H9 (cell line): ENCODE results near the gene FBXO28. TPM values are rescaled to one million over a fixed set of nuclear protein-coding genes. Genes with fewer than 3 reads are reported as not detected.

ENCODE experiments used
- DNase-seq: peaks from one replicate; pipeline ENCODE4 v3.0.0-alpha.2; 2017
- H2AFZ ChIP-seq: one replicate; pipeline ENCODE4 v1.6.1; 2013; ENCODE audit warnings: mild to moderate bottlenecking, low read length, control low read depth, moderate library complexity
- H2AK5ac ChIP-seq: 2 replicates; pipeline ENCODE4 v1.6.1; 2013; ENCODE audit warnings: low read length, control low read depth, mixed read lengths; ENCODE audit not compliant: insufficient read length
- H2BK120ac ChIP-seq: one replicate; pipeline ENCODE4 v1.6.1; 2013; ENCODE audit warnings: low read depth, mild to moderate bottlenecking, low read length, control low read depth, inconsistent platforms; ENCODE audit not compliant: poor library complexity, severe bottlenecking
- H2BK12ac ChIP-seq: 2 replicates; pipeline ENCODE4 v1.6.1; 2013; ENCODE audit warnings: low read length, control low read depth, mixed read lengths, low read depth; ENCODE audit not compliant: insufficient read length
- H2BK15ac ChIP-seq: 2 replicates; pipeline ENCODE4 v1.6.1; 2013; ENCODE audit warnings: low read depth, low read length, control low read depth
- H2BK20ac ChIP-seq: one replicate; pipeline ENCODE4 v1.6.1; 2013; ENCODE audit warnings: low read depth, mild to moderate bottlenecking, low read length, control low read depth, inconsistent platforms; ENCODE audit not compliant: poor library complexity, severe bottlenecking
- H2BK5ac ChIP-seq: 2 replicates; pipeline ENCODE4 v1.6.1; 2013; ENCODE audit warnings: low read length, control low read depth, mixed read lengths; ENCODE audit not compliant: insufficient read length
- H3K14ac ChIP-seq: 2 replicates; pipeline ENCODE4 v1.6.1; 2013; ENCODE audit warnings: low read length, control low read depth; ENCODE audit not compliant: insufficient read depth
- H3K18ac ChIP-seq: 2 replicates; pipeline ENCODE4 v1.6.1; 2013; ENCODE audit warnings: low read depth, mild to moderate bottlenecking, mixed read lengths, low read length, control low read depth; ENCODE audit not compliant: insufficient read length
- H3K23ac ChIP-seq: 2 replicates; pipeline ENCODE4 v1.6.1; 2013; ENCODE audit warnings: low read length, control low read depth, mixed read lengths, low read depth; ENCODE audit not compliant: insufficient read length
- H3K23me2 ChIP-seq: 2 replicates; pipeline ENCODE4 v1.6.1; 2013; ENCODE audit warnings: low read depth, mild to moderate bottlenecking, mixed read lengths, low read length, control low read depth; ENCODE audit not compliant: insufficient read length, poor library complexity, severe bottlenecking
- H3K27ac ChIP-seq: 2 replicates; pipeline ENCODE4 v1.5.1; 2013; ENCODE audit warnings: low read length, control low read depth, mixed read lengths, low read depth; ENCODE audit not compliant: insufficient read length
- H3K27me3 ChIP-seq: 2 replicates; pipeline ENCODE4 v1.6.1; 2013; ENCODE audit warnings: low read length, control low read depth, inconsistent platforms; ENCODE audit not compliant: insufficient read depth
- H3K4ac ChIP-seq: 2 replicates; pipeline ENCODE4 v1.6.1; 2013; ENCODE audit warnings: low read depth, mild to moderate bottlenecking, control low read depth, inconsistent platforms, low read length, moderate library complexity
- H3K4me1 ChIP-seq: 2 replicates; pipeline ENCODE4 v1.6.1; 2013; ENCODE audit warnings: low read length, control low read depth, inconsistent platforms; ENCODE audit not compliant: insufficient read depth
- H3K4me2 ChIP-seq: 2 replicates; pipeline ENCODE4 v1.6.1; 2013; ENCODE audit warnings: low read length, control low read depth, mixed read lengths; ENCODE audit not compliant: insufficient read length, insufficient read depth
- H3K56ac ChIP-seq: 2 replicates; pipeline ENCODE4 v1.6.1; 2013; ENCODE audit warnings: low read depth, mild to moderate bottlenecking, mixed read lengths, low read length, control low read depth; ENCODE audit not compliant: insufficient read length
- H3K79me1 ChIP-seq: 2 replicates; pipeline ENCODE4 v1.6.1; 2013; ENCODE audit warnings: low read depth, mild to moderate bottlenecking, moderate library complexity, low read length, control low read depth, inconsistent platforms; ENCODE audit not compliant: insufficient read depth, poor library complexity, severe bottlenecking
- H3K79me2 ChIP-seq: 2 replicates; pipeline ENCODE4 v1.6.1; 2013; ENCODE audit warnings: low read length, control low read depth, inconsistent platforms; ENCODE audit not compliant: insufficient read depth
- H3K9ac ChIP-seq: 2 replicates; pipeline ENCODE4 v1.6.1; 2013; ENCODE audit warnings: low read length, control low read depth, mixed read lengths; ENCODE audit not compliant: insufficient read length; ENCODE audit errors: extremely low read depth
- H3K9me3 ChIP-seq: one replicate; pipeline ENCODE4 v1.6.1; 2013; ENCODE audit warnings: low read depth, low read length, inconsistent platforms; ENCODE audit not compliant: control insufficient read depth
- H3T11ph ChIP-seq: one replicate; pipeline ENCODE4 v1.6.1; 2013; ENCODE audit warnings: mild to moderate bottlenecking, low read length, control low read depth, inconsistent platforms
- H4K20me1 ChIP-seq: one replicate; pipeline ENCODE4 v1.6.1; 2013; ENCODE audit not compliant: control insufficient read depth, insufficient read length, insufficient read depth
- H4K5ac ChIP-seq: 2 replicates; pipeline ENCODE4 v1.6.1; 2013; ENCODE audit warnings: low read depth, mild to moderate bottlenecking, mixed read lengths, low read length, control low read depth; ENCODE audit not compliant: insufficient read length
- H4K8ac ChIP-seq: replicated peaks from 2 replicates; pipeline ENCODE4 v1.6.1; 2013; ENCODE audit warnings: low read length, control low read depth, mixed read lengths, low read depth; ENCODE audit not compliant: insufficient read length
- H4K91ac ChIP-seq: 2 replicates; pipeline ENCODE4 v1.6.1; 2013; ENCODE audit warnings: low read depth, mild to moderate bottlenecking, moderate library complexity, mixed read lengths, low read length, control low read depth; ENCODE audit not compliant: insufficient read length
- H3K27ac Mint-ChIP-seq, 3 experiments: 2 replicates in 2 of 3; 3 replicates in 1 of 3; pipeline ENCODE4 v1.8.0; 2020 to 2021; ENCODE audit warnings: mixed read lengths in 3 of 3, mild to moderate bottlenecking in 1 of 3, moderate library complexity in 1 of 3
- H3K27me3 Mint-ChIP-seq: 2 replicates; pipeline ENCODE4 v1.8.0; 2021; ENCODE audit warnings: low read depth, mild to moderate bottlenecking, moderate library complexity, mixed read lengths
- H3K36me3 Mint-ChIP-seq, 3 experiments: 2 replicates in 2 of 3; 3 replicates in 1 of 3; pipeline ENCODE4 v1.8.0; 2020 to 2021; ENCODE audit warnings: low read depth in 3 of 3, mixed read lengths in 3 of 3; ENCODE audit not compliant: insufficient read depth in 1 of 3
- H3K4me1 Mint-ChIP-seq, 2 experiments: 2 replicates each; pipeline ENCODE4 v1.8.0; 2020; ENCODE audit warnings: mixed read lengths in 2 of 2
- H3K4me3 Mint-ChIP-seq, 2 experiments: 2 replicates in 1 of 2; 3 replicates in 1 of 2; pipeline ENCODE4 v1.8.0; 2020 to 2021; ENCODE audit warnings: mild to moderate bottlenecking in 2 of 2, mixed read lengths in 2 of 2, moderate library complexity in 1 of 2
- H3K9me3 Mint-ChIP-seq, 2 experiments: 2 replicates in 1 of 2; 3 replicates in 1 of 2; pipeline ENCODE4 v1.8.0; 2020; ENCODE audit warnings: mild to moderate bottlenecking in 2 of 2, mixed read lengths in 2 of 2, moderate library complexity in 1 of 2
- CTCF ChIP-seq: fragments of 200-600 bp; sonication (generic); conservative IDR thresholded peaks from 3 replicates; pipeline ENCODE4 v1.8.0; 2021; ENCODE audit warnings: antibody characterized with exemption, mild to moderate bottlenecking
- WGBS: extraction: QIAGEN DNeasy Blood & Tissue Kit; methylation state at CpG from one replicate; pipeline ENCODE4 v1.1.7; 2013; ENCODE audit warnings: missing lambda C conversion rate, low lambda C conversion rate, mixed read lengths; ENCODE audit not compliant: insufficient read length; ENCODE audit errors: extremely low coverage; 5-methylcytosine and 5-hydroxymethylcytosine counted together
- total RNA-seq: library from RNA; stranded (reverse); gene quantifications from 2 replicates; pipeline ENCODE4 v1.2.1, GENCODE V29; 2021

The FBXO28 gene
- total RNA-seq, 1 experiment from 2014 or later: 55.0 TPM

- Mint-ChIP-seq H3K4me1 (peaks cover 11 to 25% of the 10 kb centered on the region in 2 experiments), H3K4me3 (no peak overlapping the region; a peak in 1 of 5 replicates), H3K27ac (peak overlapping the region in 1 of 3 experiments; percentile 83; a peak in 2 of 7 replicates), H3K9me3 (no peaks in the 10 kb centered on the region), H3K27me3 (no peaks in the 10 kb centered on the region), H3K36me3 (peaks cover 9 to 16% (median 16%) of the 10 kb centered on the region in 3 experiments; a peak in 5 of 7 replicates)
- no peak overlapping the region for H2BK20ac ChIP-seq
- no peak overlapping the region for H4K8ac ChIP-seq
- H4K5ac ChIP-seq: no peak overlapping the region
- no peaks in the 10 kb centered on the region for H3K9me3 ChIP-seq
- no peak for TF ChIP-seq CTCF
- H2AK5ac ChIP-seq: no peak overlapping the region
- H3K4me2 ChIP-seq: no peak overlapping the region
- H3K56ac ChIP-seq: no peak overlapping the region
- H4K20me1 ChIP-seq: no peaks in the 10 kb centered on the region
- H3K23ac ChIP-seq: no peak overlapping the region
- no peak overlapping the region for H3K14ac ChIP-seq
- no peak overlapping the region for H2BK120ac ChIP-seq
- H2BK5ac ChIP-seq: no peak overlapping the region
- H2BK15ac ChIP-seq: no peak overlapping the region
- H2BK12ac ChIP-seq: no peak overlapping the region
- no CpG with 5 or more reads among the region's 4 CpGs for WGBS
- DNase-seq: no peak
- no peak overlapping the region for H4K91ac ChIP-seq
- no peak overlapping the region for H3T11ph ChIP-seq
- H3K27ac ChIP-seq: no peak overlapping the region
- no peak overlapping the region for H3K9ac ChIP-seq
- no peak overlapping the region for H3K18ac ChIP-seq
- no peak overlapping the region for H2AFZ ChIP-seq
- no peaks in the 10 kb centered on the region for H3K23me2 ChIP-seq
- peaks cover 3% of the 10 kb centered on the region; the same call in 1 of the 2 replicates for H3K4me1 ChIP-seq
- H3K79me1 ChIP-seq: no peaks in the 10 kb centered on the region
- no peak overlapping the region for H3K4ac ChIP-seq
- H3K79me2 ChIP-seq: no peaks in the 10 kb centered on the region
- no peaks in the 10 kb centered on the region for H3K27me3 ChIP-seq
These were observed 84.7 kb downstream of the FBXO28 start for GRCh38 chr1:224198572-224198971.
